HFFc6 (cell line): ENCODE measurements around the gene AGAP3. TPM values are rescaled to one million over a fixed set of nuclear protein-coding genes. Genes with fewer than 3 reads are reported as not detected.

Experiments
- DNase-seq: peaks from one replicate; pipeline ENCODE4 v3.0.0-alpha.2; 2018
- H3K27ac Mint-ChIP-seq: 2 replicates; pipeline ENCODE4 v1.8.0; 2020; ENCODE audit warnings: mild to moderate bottlenecking, mixed read lengths
- H3K27me3 Mint-ChIP-seq: 2 replicates; pipeline ENCODE4 v1.8.0; 2021; ENCODE audit warnings: mild to moderate bottlenecking, moderate library complexity, mixed read lengths; ENCODE audit not compliant: insufficient read depth
- H3K36me3 Mint-ChIP-seq: 2 replicates; pipeline ENCODE4 v1.8.0; 2021; ENCODE audit warnings: low read depth, mixed read lengths
- H3K4me1 Mint-ChIP-seq: 2 replicates; pipeline ENCODE4 v1.8.0; 2020; ENCODE audit warnings: low read depth, mixed read lengths
- H3K4me3 Mint-ChIP-seq: 2 replicates; pipeline ENCODE4 v1.8.0; 2020; ENCODE audit warnings: mild to moderate bottlenecking, moderate library complexity, mixed read lengths
- H3K9me3 Mint-ChIP-seq: 2 replicates; pipeline ENCODE4 v1.8.0; 2020; ENCODE audit warnings: mild to moderate bottlenecking, mixed read lengths
- total RNA-seq, 6 experiments: library from RNA; stranded (reverse); fragmentation: NEBNext Ultra II Directional; extraction: Animal tissue kit (Norgen Biotek cat#: 25700); gene quantifications; 2 replicates in 1 of 6; 3 replicates in 5 of 6; pipeline ENCODE4 v1.2.3, GENCODE V29; 2021
- TF ChIP-seq, protein P1 (sequence below): fragments of 200-600 bp; sonication (generic); IDR thresholded peaks from 2 replicates; pipeline ENCODE4 v1.5.0; 2021; ENCODE audit warnings: antibody characterized with exemption, mild to moderate bottlenecking

Gene AGAP3
- total RNA-seq, 6 experiments from 2014 or later, result 73.3 to 104 (median 82.2) TPM

GRCh38 chr7:151141855-151142685, 55.8 kb downstream of the AGAP3 start:
- Mint-ChIP-seq H3K9me3 (no peaks in the 10 kb centered on the region), H3K4me3 (no peak overlapping the region), H3K27ac (no peak overlapping the region), H3K27me3 (peaks cover 11% of the 10 kb centered on the region), H3K36me3 (peaks cover 20% of the 10 kb centered on the region; the same call in 1 of the 2 replicates), H3K4me1 (no peaks in the 10 kb centered on the region)
- TF ChIP-seq, protein P1, sequence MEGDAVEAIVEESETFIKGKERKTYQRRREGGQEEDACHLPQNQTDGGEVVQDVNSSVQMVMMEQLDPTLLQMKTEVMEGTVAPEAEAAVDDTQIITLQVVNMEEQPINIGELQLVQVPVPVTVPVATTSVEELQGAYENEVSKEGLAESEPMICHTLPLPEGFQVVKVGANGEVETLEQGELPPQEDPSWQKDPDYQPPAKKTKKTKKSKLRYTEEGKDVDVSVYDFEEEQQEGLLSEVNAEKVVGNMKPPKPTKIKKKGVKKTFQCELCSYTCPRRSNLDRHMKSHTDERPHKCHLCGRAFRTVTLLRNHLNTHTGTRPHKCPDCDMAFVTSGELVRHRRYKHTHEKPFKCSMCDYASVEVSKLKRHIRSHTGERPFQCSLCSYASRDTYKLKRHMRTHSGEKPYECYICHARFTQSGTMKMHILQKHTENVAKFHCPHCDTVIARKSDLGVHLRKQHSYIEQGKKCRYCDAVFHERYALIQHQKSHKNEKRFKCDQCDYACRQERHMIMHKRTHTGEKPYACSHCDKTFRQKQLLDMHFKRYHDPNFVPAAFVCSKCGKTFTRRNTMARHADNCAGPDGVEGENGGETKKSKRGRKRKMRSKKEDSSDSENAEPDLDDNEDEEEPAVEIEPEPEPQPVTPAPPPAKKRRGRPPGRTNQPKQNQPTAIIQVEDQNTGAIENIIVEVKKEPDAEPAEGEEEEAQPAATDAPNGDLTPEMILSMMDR, result no peak
- DNase-seq, result no peak

DNA sequence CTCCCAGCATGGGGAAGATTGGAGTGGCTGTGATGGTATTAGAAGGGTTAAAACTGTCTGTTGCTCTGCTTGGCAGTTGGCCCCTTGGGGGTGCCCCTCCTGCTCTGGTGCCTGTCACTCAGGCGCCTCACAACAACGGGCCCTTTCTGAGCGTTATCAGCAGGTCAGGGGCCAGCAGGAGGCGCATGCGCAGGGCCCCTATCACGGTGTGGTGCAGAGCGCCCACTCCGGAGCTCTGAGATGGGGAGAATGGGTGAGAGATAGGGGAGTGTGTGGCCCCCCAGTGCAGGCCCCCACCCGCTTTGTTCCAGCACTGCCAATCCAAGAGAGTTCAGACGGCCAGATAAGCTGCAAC, 56.4 kb downstream of the AGAP3 start:
- Mint-ChIP-seq H3K4me1 (no peaks in the 10 kb centered on the region), H3K27me3 (peaks cover 14% of the 10 kb centered on the region), H3K9me3 (no peaks in the 10 kb centered on the region), H3K27ac (no peak overlapping the region), H3K36me3 (peaks cover 20% of the 10 kb centered on the region; the same call in 1 of the 2 replicates), H3K4me3 (no peak overlapping the region)
- TF ChIP-seq, protein P1, result peak; percentile 19; the same call in 1 of the 2 replicates
- DNase-seq, result no peak

GRCh38 chr7:151143261-151144015, 57.2 kb downstream of the AGAP3 start:
- TF ChIP-seq, protein P1, result no peak
- Mint-ChIP-seq H3K27me3 (peaks cover 16% of the 10 kb centered on the region), H3K4me3 (no peak overlapping the region), H3K4me1 (no peaks in the 10 kb centered on the region), H3K36me3 (peaks cover 20% of the 10 kb centered on the region; the same call in 1 of the 2 replicates), H3K27ac (no peak overlapping the region), H3K9me3 (no peaks in the 10 kb centered on the region)
- DNase-seq, result no peak

GRCh38 chr7:151144387-151144786, 58.1 kb downstream of the AGAP3 start:
- no peak overlapping the region for H3K4me3 Mint-ChIP-seq
- no peaks in the 10 kb centered on the region for H3K9me3 Mint-ChIP-seq
- no peaks in the 10 kb centered on the region for H3K4me1 Mint-ChIP-seq
- H3K36me3 Mint-ChIP-seq, result peaks cover 20% of the 10 kb centered on the region; the same call in 1 of the 2 replicates
- TF ChIP-seq, protein P1, result no peak
- H3K27ac Mint-ChIP-seq, result no peak overlapping the region
- peaks cover 14% of the 10 kb centered on the region for H3K27me3 Mint-ChIP-seq
- no peak for DNase-seq

GRCh38 chr7:151146761-151147160, 60.5 kb downstream of the AGAP3 start:
- Mint-ChIP-seq H3K27ac (no peak overlapping the region), H3K9me3 (no peaks in the 10 kb centered on the region), H3K36me3 (peaks cover 15% of the 10 kb centered on the region; the same call in 1 of the 2 replicates), H3K4me3 (no peak overlapping the region), H3K27me3 (peaks cover 13% of the 10 kb centered on the region), H3K4me1 (no peaks in the 10 kb centered on the region)
- TF ChIP-seq, protein P1, result no peak
- no peak for DNase-seq
